MM.1S (cell line): ENCODE measurements around the gene UBFD1.

Experiments used
- EZH2phosphoT487 ChIP-seq: fragments of 300-600 bp; sonication (generic); IDR thresholded peaks from 2 replicates; pipeline ENCODE4 v1.6.1; 2018; ENCODE audit warnings: antibody characterized with exemption, low read length
- TF ChIP-seq, protein P1 (sequence below): fragments of 300-600 bp; sonication (generic); IDR thresholded peaks from 2 replicates; pipeline ENCODE4 v1.5.1; 2016; ENCODE audit warnings: antibody characterized with exemption, low read length, mixed read lengths

DNA sequence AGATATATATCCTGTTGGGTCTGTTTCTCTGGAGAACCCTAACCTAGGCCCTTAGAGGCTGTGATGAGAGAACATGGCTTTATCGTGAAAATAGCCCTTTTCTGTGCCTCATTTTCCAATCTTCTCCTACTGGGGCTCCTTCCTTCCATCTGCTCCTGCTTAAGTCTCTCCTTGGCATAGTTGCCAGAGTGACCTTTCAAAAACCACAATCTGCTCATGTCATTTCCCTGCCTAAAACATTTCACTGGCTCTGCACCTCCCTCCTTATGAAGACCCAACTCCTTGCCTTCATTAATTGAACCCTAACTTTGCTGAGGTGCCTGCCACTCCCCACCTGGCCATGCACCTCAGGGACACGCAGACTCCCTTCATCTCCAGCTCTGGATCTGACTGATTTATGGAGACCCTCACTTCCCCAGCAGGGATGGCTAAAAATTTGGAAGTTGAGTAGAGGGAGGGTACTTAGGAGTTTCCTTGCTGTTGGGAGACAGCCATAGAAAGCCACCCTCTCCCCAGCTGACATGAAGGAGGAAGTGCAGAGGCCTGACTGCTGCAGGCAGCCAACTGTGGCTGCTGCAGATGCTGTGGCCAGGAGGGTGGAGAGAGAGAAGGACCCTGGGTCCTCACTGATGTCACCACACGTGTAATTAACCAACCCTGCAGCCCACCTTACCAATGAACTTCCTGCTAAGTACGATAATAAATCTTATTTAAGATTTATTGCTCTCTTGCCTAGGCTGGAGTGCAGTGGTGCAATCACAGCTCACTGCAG, 41.0 kb upstream of the UBFD1 start:
- TF ChIP-seq EZH2phosphoT487: no peak
- TF ChIP-seq, protein P1, sequence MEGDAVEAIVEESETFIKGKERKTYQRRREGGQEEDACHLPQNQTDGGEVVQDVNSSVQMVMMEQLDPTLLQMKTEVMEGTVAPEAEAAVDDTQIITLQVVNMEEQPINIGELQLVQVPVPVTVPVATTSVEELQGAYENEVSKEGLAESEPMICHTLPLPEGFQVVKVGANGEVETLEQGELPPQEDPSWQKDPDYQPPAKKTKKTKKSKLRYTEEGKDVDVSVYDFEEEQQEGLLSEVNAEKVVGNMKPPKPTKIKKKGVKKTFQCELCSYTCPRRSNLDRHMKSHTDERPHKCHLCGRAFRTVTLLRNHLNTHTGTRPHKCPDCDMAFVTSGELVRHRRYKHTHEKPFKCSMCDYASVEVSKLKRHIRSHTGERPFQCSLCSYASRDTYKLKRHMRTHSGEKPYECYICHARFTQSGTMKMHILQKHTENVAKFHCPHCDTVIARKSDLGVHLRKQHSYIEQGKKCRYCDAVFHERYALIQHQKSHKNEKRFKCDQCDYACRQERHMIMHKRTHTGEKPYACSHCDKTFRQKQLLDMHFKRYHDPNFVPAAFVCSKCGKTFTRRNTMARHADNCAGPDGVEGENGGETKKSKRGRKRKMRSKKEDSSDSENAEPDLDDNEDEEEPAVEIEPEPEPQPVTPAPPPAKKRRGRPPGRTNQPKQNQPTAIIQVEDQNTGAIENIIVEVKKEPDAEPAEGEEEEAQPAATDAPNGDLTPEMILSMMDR: no peak
